H9 (cell line): Measurements from ENCODE around the gene CLIP4. TPM values are rescaled to one million over a fixed set of nuclear protein-coding genes. Genes with fewer than 3 reads are reported as not detected.

ENCODE experiments used
- DNase-seq: peaks from one replicate; pipeline ENCODE4 v3.0.0-alpha.2; 2017
- H2AFZ ChIP-seq: one replicate; pipeline ENCODE4 v1.6.1; 2013; ENCODE audit warnings: mild to moderate bottlenecking, low read length, control low read depth, moderate library complexity
- H2AK5ac ChIP-seq: 2 replicates; pipeline ENCODE4 v1.6.1; 2013; ENCODE audit warnings: low read length, control low read depth, mixed read lengths; ENCODE audit not compliant: insufficient read length
- H2BK120ac ChIP-seq: one replicate; pipeline ENCODE4 v1.6.1; 2013; ENCODE audit warnings: low read depth, mild to moderate bottlenecking, low read length, control low read depth, inconsistent platforms; ENCODE audit not compliant: poor library complexity, severe bottlenecking
- H2BK12ac ChIP-seq: 2 replicates; pipeline ENCODE4 v1.6.1; 2013; ENCODE audit warnings: low read length, control low read depth, mixed read lengths, low read depth; ENCODE audit not compliant: insufficient read length
- H2BK15ac ChIP-seq: 2 replicates; pipeline ENCODE4 v1.6.1; 2013; ENCODE audit warnings: low read depth, low read length, control low read depth
- H2BK20ac ChIP-seq: one replicate; pipeline ENCODE4 v1.6.1; 2013; ENCODE audit warnings: low read depth, mild to moderate bottlenecking, low read length, control low read depth, inconsistent platforms; ENCODE audit not compliant: poor library complexity, severe bottlenecking
- H2BK5ac ChIP-seq: 2 replicates; pipeline ENCODE4 v1.6.1; 2013; ENCODE audit warnings: low read length, control low read depth, mixed read lengths; ENCODE audit not compliant: insufficient read length
- H3K14ac ChIP-seq: 2 replicates; pipeline ENCODE4 v1.6.1; 2013; ENCODE audit warnings: low read length, control low read depth; ENCODE audit not compliant: insufficient read depth
- H3K18ac ChIP-seq: 2 replicates; pipeline ENCODE4 v1.6.1; 2013; ENCODE audit warnings: low read depth, mild to moderate bottlenecking, mixed read lengths, low read length, control low read depth; ENCODE audit not compliant: insufficient read length
- H3K23ac ChIP-seq: 2 replicates; pipeline ENCODE4 v1.6.1; 2013; ENCODE audit warnings: low read length, control low read depth, mixed read lengths, low read depth; ENCODE audit not compliant: insufficient read length
- H3K23me2 ChIP-seq: 2 replicates; pipeline ENCODE4 v1.6.1; 2013; ENCODE audit warnings: low read depth, mild to moderate bottlenecking, mixed read lengths, low read length, control low read depth; ENCODE audit not compliant: insufficient read length, poor library complexity, severe bottlenecking
- H3K27ac ChIP-seq: 2 replicates; pipeline ENCODE4 v1.5.1; 2013; ENCODE audit warnings: low read length, control low read depth, mixed read lengths, low read depth; ENCODE audit not compliant: insufficient read length
- H3K27me3 ChIP-seq: 2 replicates; pipeline ENCODE4 v1.6.1; 2013; ENCODE audit warnings: low read length, control low read depth, inconsistent platforms; ENCODE audit not compliant: insufficient read depth
- H3K4ac ChIP-seq: 2 replicates; pipeline ENCODE4 v1.6.1; 2013; ENCODE audit warnings: low read depth, mild to moderate bottlenecking, control low read depth, inconsistent platforms, low read length, moderate library complexity
- H3K4me1 ChIP-seq: 2 replicates; pipeline ENCODE4 v1.6.1; 2013; ENCODE audit warnings: low read length, control low read depth, inconsistent platforms; ENCODE audit not compliant: insufficient read depth
- H3K4me2 ChIP-seq: 2 replicates; pipeline ENCODE4 v1.6.1; 2013; ENCODE audit warnings: low read length, control low read depth, mixed read lengths; ENCODE audit not compliant: insufficient read length, insufficient read depth
- H3K56ac ChIP-seq: 2 replicates; pipeline ENCODE4 v1.6.1; 2013; ENCODE audit warnings: low read depth, mild to moderate bottlenecking, mixed read lengths, low read length, control low read depth; ENCODE audit not compliant: insufficient read length
- H3K79me1 ChIP-seq: 2 replicates; pipeline ENCODE4 v1.6.1; 2013; ENCODE audit warnings: low read depth, mild to moderate bottlenecking, moderate library complexity, low read length, control low read depth, inconsistent platforms; ENCODE audit not compliant: insufficient read depth, poor library complexity, severe bottlenecking
- H3K79me2 ChIP-seq: 2 replicates; pipeline ENCODE4 v1.6.1; 2013; ENCODE audit warnings: low read length, control low read depth, inconsistent platforms; ENCODE audit not compliant: insufficient read depth
- H3K9ac ChIP-seq: 2 replicates; pipeline ENCODE4 v1.6.1; 2013; ENCODE audit warnings: low read length, control low read depth, mixed read lengths; ENCODE audit not compliant: insufficient read length; ENCODE audit errors: extremely low read depth
- H3K9me3 ChIP-seq: one replicate; pipeline ENCODE4 v1.6.1; 2013; ENCODE audit warnings: low read depth, low read length, inconsistent platforms; ENCODE audit not compliant: control insufficient read depth
- H3T11ph ChIP-seq: one replicate; pipeline ENCODE4 v1.6.1; 2013; ENCODE audit warnings: mild to moderate bottlenecking, low read length, control low read depth, inconsistent platforms
- H4K20me1 ChIP-seq: one replicate; pipeline ENCODE4 v1.6.1; 2013; ENCODE audit not compliant: control insufficient read depth, insufficient read length, insufficient read depth
- H4K5ac ChIP-seq: 2 replicates; pipeline ENCODE4 v1.6.1; 2013; ENCODE audit warnings: low read depth, mild to moderate bottlenecking, mixed read lengths, low read length, control low read depth; ENCODE audit not compliant: insufficient read length
- H4K8ac ChIP-seq: replicated peaks from 2 replicates; pipeline ENCODE4 v1.6.1; 2013; ENCODE audit warnings: low read length, control low read depth, mixed read lengths, low read depth; ENCODE audit not compliant: insufficient read length
- H4K91ac ChIP-seq: 2 replicates; pipeline ENCODE4 v1.6.1; 2013; ENCODE audit warnings: low read depth, mild to moderate bottlenecking, moderate library complexity, mixed read lengths, low read length, control low read depth; ENCODE audit not compliant: insufficient read length
- H3K27ac Mint-ChIP-seq, 3 experiments: 2 replicates in 2 of 3; 3 replicates in 1 of 3; pipeline ENCODE4 v1.8.0; 2020 to 2021; ENCODE audit warnings: mixed read lengths in 3 of 3, mild to moderate bottlenecking in 1 of 3, moderate library complexity in 1 of 3
- H3K27me3 Mint-ChIP-seq: 2 replicates; pipeline ENCODE4 v1.8.0; 2021; ENCODE audit warnings: low read depth, mild to moderate bottlenecking, moderate library complexity, mixed read lengths
- H3K36me3 Mint-ChIP-seq, 3 experiments: 2 replicates in 2 of 3; 3 replicates in 1 of 3; pipeline ENCODE4 v1.8.0; 2020 to 2021; ENCODE audit warnings: low read depth in 3 of 3, mixed read lengths in 3 of 3; ENCODE audit not compliant: insufficient read depth in 1 of 3
- H3K4me1 Mint-ChIP-seq, 2 experiments: 2 replicates each; pipeline ENCODE4 v1.8.0; 2020; ENCODE audit warnings: mixed read lengths in 2 of 2
- H3K4me3 Mint-ChIP-seq, 2 experiments: 2 replicates in 1 of 2; 3 replicates in 1 of 2; pipeline ENCODE4 v1.8.0; 2020 to 2021; ENCODE audit warnings: mild to moderate bottlenecking in 2 of 2, mixed read lengths in 2 of 2, moderate library complexity in 1 of 2
- H3K9me3 Mint-ChIP-seq, 2 experiments: 2 replicates in 1 of 2; 3 replicates in 1 of 2; pipeline ENCODE4 v1.8.0; 2020; ENCODE audit warnings: mild to moderate bottlenecking in 2 of 2, mixed read lengths in 2 of 2, moderate library complexity in 1 of 2
- WGBS: extraction: QIAGEN DNeasy Blood & Tissue Kit; methylation state at CpG from one replicate; pipeline ENCODE4 v1.1.7; 2013; ENCODE audit warnings: missing lambda C conversion rate, low lambda C conversion rate, mixed read lengths; ENCODE audit not compliant: insufficient read length; ENCODE audit errors: extremely low coverage; 5-methylcytosine and 5-hydroxymethylcytosine counted together
- total RNA-seq: library from RNA; stranded (reverse); gene quantifications from 2 replicates; pipeline ENCODE4 v1.2.1, GENCODE V29; 2021
- TF ChIP-seq, protein P1 (sequence below): fragments of 200-600 bp; sonication (generic); conservative IDR thresholded peaks from 3 replicates; pipeline ENCODE4 v1.8.0; 2021; ENCODE audit warnings: antibody characterized with exemption, mild to moderate bottlenecking

The CLIP4 gene
- total RNA-seq, 1 experiment from 2014 or later: 0.66 TPM

GRCh38 chr2:29186817-29187216 lies 71.6 kb downstream of the CLIP4 start:
- no peaks in the 10 kb centered on the region for H3K27me3 ChIP-seq
- H2BK12ac ChIP-seq: no peak overlapping the region
- H3K4me1 Mint-ChIP-seq: no peaks in the 10 kb centered on the region
- H2BK20ac ChIP-seq: no peak overlapping the region
- TF ChIP-seq, protein P1, sequence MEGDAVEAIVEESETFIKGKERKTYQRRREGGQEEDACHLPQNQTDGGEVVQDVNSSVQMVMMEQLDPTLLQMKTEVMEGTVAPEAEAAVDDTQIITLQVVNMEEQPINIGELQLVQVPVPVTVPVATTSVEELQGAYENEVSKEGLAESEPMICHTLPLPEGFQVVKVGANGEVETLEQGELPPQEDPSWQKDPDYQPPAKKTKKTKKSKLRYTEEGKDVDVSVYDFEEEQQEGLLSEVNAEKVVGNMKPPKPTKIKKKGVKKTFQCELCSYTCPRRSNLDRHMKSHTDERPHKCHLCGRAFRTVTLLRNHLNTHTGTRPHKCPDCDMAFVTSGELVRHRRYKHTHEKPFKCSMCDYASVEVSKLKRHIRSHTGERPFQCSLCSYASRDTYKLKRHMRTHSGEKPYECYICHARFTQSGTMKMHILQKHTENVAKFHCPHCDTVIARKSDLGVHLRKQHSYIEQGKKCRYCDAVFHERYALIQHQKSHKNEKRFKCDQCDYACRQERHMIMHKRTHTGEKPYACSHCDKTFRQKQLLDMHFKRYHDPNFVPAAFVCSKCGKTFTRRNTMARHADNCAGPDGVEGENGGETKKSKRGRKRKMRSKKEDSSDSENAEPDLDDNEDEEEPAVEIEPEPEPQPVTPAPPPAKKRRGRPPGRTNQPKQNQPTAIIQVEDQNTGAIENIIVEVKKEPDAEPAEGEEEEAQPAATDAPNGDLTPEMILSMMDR: no peak
- H3K9me3 Mint-ChIP-seq: peaks cover 4 to 8% of the 10 kb centered on the region in 2 experiments
- no peak overlapping the region for H3K18ac ChIP-seq
- no peaks in the 10 kb centered on the region for H3K23me2 ChIP-seq
- H3K14ac ChIP-seq: no peak overlapping the region
- no peak overlapping the region for H2AK5ac ChIP-seq
- H3K27ac ChIP-seq: no peak overlapping the region
- no peaks in the 10 kb centered on the region for H3K4me1 ChIP-seq
- no peak overlapping the region for H2AFZ ChIP-seq
- no peaks in the 10 kb centered on the region for H3K79me2 ChIP-seq
- H4K8ac ChIP-seq: no peak overlapping the region
- no peaks in the 10 kb centered on the region for H3K9me3 ChIP-seq
- no peak overlapping the region for H2BK120ac ChIP-seq
- no CpG with 5 or more reads among the region's 1 CpG for WGBS
- no peak overlapping the region for H3K9ac ChIP-seq
- no peaks in the 10 kb centered on the region for H4K20me1 ChIP-seq
- no peak overlapping the region for H3K4ac ChIP-seq
- H3K4me3 Mint-ChIP-seq: no peak overlapping the region
- no peak overlapping the region for H3K23ac ChIP-seq
- H3K36me3 Mint-ChIP-seq: peaks cover 0 to 4% (median 3%) of the 10 kb centered on the region in 3 experiments; a peak in 2 of 7 replicates
- no peak overlapping the region for H4K91ac ChIP-seq
- H3K79me1 ChIP-seq: no peaks in the 10 kb centered on the region
- H3T11ph ChIP-seq: no peak overlapping the region
- H2BK15ac ChIP-seq: no peak overlapping the region
- peaks cover 2% of the 10 kb centered on the region for H3K27me3 Mint-ChIP-seq
- no peak overlapping the region for H2BK5ac ChIP-seq
- DNase-seq: no peak
- H4K5ac ChIP-seq: no peak overlapping the region
- no peak overlapping the region for H3K4me2 ChIP-seq
- no peak overlapping the region for H3K27ac Mint-ChIP-seq
- no peak overlapping the region for H3K56ac ChIP-seq
